ENCODE data around the gene MYO5A. TPM values are rescaled to one million over a fixed set of nuclear protein-coding genes. Genes with fewer than 3 reads are reported as not detected.

Gene MYO5A
- polyA plus RNA-seq, 4 donors: 0.45 to 3.0 (median 1.6) TPM

GRCh38 chr15:52505151-52505550, 23.5 kb downstream of the MYO5A start:
- H3K4me3 ChIP-seq (ENCODE audit: low read depth in 1 of 3, low read length in 3 of 3): no peak overlapping the region
- no peak for DNase-seq
- no peaks in the 10 kb centered on the region for H3K36me3 ChIP-seq (ENCODE audit: control insufficient read depth in 3 of 3, insufficient read depth in 2 of 3, low read depth in 1 of 3, low read length in 3 of 3)
- H3K27me3 ChIP-seq (ENCODE audit: control insufficient read depth in 3 of 3, insufficient read depth in 3 of 3, low read length in 3 of 3): no peaks in the 10 kb centered on the region
- no peak overlapping the region for H3K27ac ChIP-seq (ENCODE audit: low read depth in 1 of 3, low read length in 2 of 3)
- H3K4me1 ChIP-seq (ENCODE audit: control insufficient read depth in 3 of 3, insufficient read depth in 2 of 3, low read depth in 1 of 3, low read length in 2 of 3): no peaks in the 10 kb centered on the region
- H3K9me3 ChIP-seq (ENCODE audit: control insufficient read depth in 2 of 2, insufficient read depth in 1 of 2, low read depth in 1 of 2, low read length in 1 of 2): no peaks in the 10 kb centered on the region
- 88 to 91% (median 88%) methylated on average over 6 of the region's 6 CpGs for WGBS, 3 donors
- FAIRE-seq: no peak

GRCh38 chr15:52503788-52504496, 24.7 kb downstream of the MYO5A start:
- FAIRE-seq: no peak
- Histone ChIP-seq H3K27me3 (ENCODE audit: control insufficient read depth in 3 of 3, insufficient read depth in 3 of 3, low read length in 3 of 3) (no peaks in the 10 kb centered on the region), H3K36me3 (ENCODE audit: control insufficient read depth in 3 of 3, insufficient read depth in 2 of 3, low read depth in 1 of 3, low read length in 3 of 3) (no peaks in the 10 kb centered on the region), H3K9me3 (ENCODE audit: control insufficient read depth in 2 of 2, insufficient read depth in 1 of 2, low read depth in 1 of 2, low read length in 1 of 2) (no peaks in the 10 kb centered on the region), H3K27ac (ENCODE audit: low read depth in 1 of 3, low read length in 2 of 3) (no peak overlapping the region), H3K4me1 (ENCODE audit: control insufficient read depth in 3 of 3, insufficient read depth in 2 of 3, low read depth in 1 of 3, low read length in 2 of 3) (no peaks in the 10 kb centered on the region), H3K4me3 (ENCODE audit: low read depth in 1 of 3, low read length in 3 of 3) (no peak overlapping the region)
- DNase-seq: no peak
- WGBS, 3 donors: 76 to 88% (median 76%) methylated on average over 5 of the region's 5 CpGs

GRCh38 chr15:52502608-52503007, 26.1 kb downstream of the MYO5A start:
- H3K27me3 ChIP-seq (ENCODE audit: control insufficient read depth in 3 of 3, insufficient read depth in 3 of 3, low read length in 3 of 3): no peaks in the 10 kb centered on the region
- DNase-seq (no peak), FAIRE-seq (no peak)
- no peaks in the 10 kb centered on the region for H3K9me3 ChIP-seq (ENCODE audit: control insufficient read depth in 2 of 2, insufficient read depth in 1 of 2, low read depth in 1 of 2, low read length in 1 of 2)
- WGBS, 3 donors: 81 to 87% (median 85%) methylated on average over 1 of the region's 1 CpG
- no peak overlapping the region for H3K4me3 ChIP-seq (ENCODE audit: low read depth in 1 of 3, low read length in 3 of 3)
- no peaks in the 10 kb centered on the region for H3K4me1 ChIP-seq (ENCODE audit: control insufficient read depth in 3 of 3, insufficient read depth in 2 of 3, low read depth in 1 of 3, low read length in 2 of 3)
- no peaks in the 10 kb centered on the region for H3K36me3 ChIP-seq (ENCODE audit: control insufficient read depth in 3 of 3, insufficient read depth in 2 of 3, low read depth in 1 of 3, low read length in 3 of 3)
- H3K27ac ChIP-seq (ENCODE audit: low read depth in 1 of 3, low read length in 2 of 3): no peak overlapping the region

GRCh38 chr15:52499506-52499905, 29.2 kb downstream of the MYO5A start:
- Histone ChIP-seq H3K4me1 (ENCODE audit: control insufficient read depth in 3 of 3, insufficient read depth in 2 of 3, low read depth in 1 of 3, low read length in 2 of 3) (no peaks in the 10 kb centered on the region), H3K36me3 (ENCODE audit: control insufficient read depth in 3 of 3, insufficient read depth in 2 of 3, low read depth in 1 of 3, low read length in 3 of 3) (no peaks in the 10 kb centered on the region), H3K27ac (ENCODE audit: low read depth in 1 of 3, low read length in 2 of 3) (no peak overlapping the region), H3K4me3 (ENCODE audit: low read depth in 1 of 3, low read length in 3 of 3) (no peak overlapping the region), H3K27me3 (ENCODE audit: control insufficient read depth in 3 of 3, insufficient read depth in 3 of 3, low read length in 3 of 3) (no peaks in the 10 kb centered on the region), H3K9me3 (ENCODE audit: control insufficient read depth in 2 of 2, insufficient read depth in 1 of 2, low read depth in 1 of 2, low read length in 1 of 2) (no peaks in the 10 kb centered on the region)
- DNase-seq (no peak), FAIRE-seq (no peak)
- WGBS, 3 donors: 85 to 88% (median 85%) methylated on average over 3 of the region's 3 CpGs

GRCh38 chr15:52498706-52499105, 30.0 kb downstream of the MYO5A start:
- Histone ChIP-seq H3K4me1 (ENCODE audit: control insufficient read depth in 3 of 3, insufficient read depth in 2 of 3, low read depth in 1 of 3, low read length in 2 of 3) (no peaks in the 10 kb centered on the region), H3K4me3 (ENCODE audit: low read depth in 1 of 3, low read length in 3 of 3) (no peak overlapping the region), H3K27me3 (ENCODE audit: control insufficient read depth in 3 of 3, insufficient read depth in 3 of 3, low read length in 3 of 3) (no peaks in the 10 kb centered on the region), H3K9me3 (ENCODE audit: control insufficient read depth in 2 of 2, insufficient read depth in 1 of 2, low read depth in 1 of 2, low read length in 1 of 2) (no peaks in the 10 kb centered on the region), H3K27ac (ENCODE audit: low read depth in 1 of 3, low read length in 2 of 3) (no peak overlapping the region), H3K36me3 (ENCODE audit: control insufficient read depth in 3 of 3, insufficient read depth in 2 of 3, low read depth in 1 of 3, low read length in 3 of 3) (no peaks in the 10 kb centered on the region)
- DNase-seq: no peak
- FAIRE-seq: no peak

- no peak for DNase-seq
- no peak for FAIRE-seq
- Histone ChIP-seq H3K4me3 (ENCODE audit: low read depth in 1 of 3, low read length in 3 of 3) (no peak overlapping the region), H3K27me3 (ENCODE audit: control insufficient read depth in 3 of 3, insufficient read depth in 3 of 3, low read length in 3 of 3) (no peaks in the 10 kb centered on the region), H3K4me1 (ENCODE audit: control insufficient read depth in 3 of 3, insufficient read depth in 2 of 3, low read depth in 1 of 3, low read length in 2 of 3) (no peaks in the 10 kb centered on the region), H3K27ac (ENCODE audit: low read depth in 1 of 3, low read length in 2 of 3) (no peak overlapping the region), H3K36me3 (ENCODE audit: control insufficient read depth in 3 of 3, insufficient read depth in 2 of 3, low read depth in 1 of 3, low read length in 3 of 3) (no peaks in the 10 kb centered on the region), H3K9me3 (ENCODE audit: control insufficient read depth in 2 of 2, insufficient read depth in 1 of 2, low read depth in 1 of 2, low read length in 1 of 2) (no peaks in the 10 kb centered on the region)
- 86 to 90% (median 89%) methylated on average over 6 of the region's 6 CpGs for WGBS, 3 donors
Observed at GRCh38 chr15:52496776-52497470, 31.8 kb downstream of the MYO5A start.

- FAIRE-seq (no peak), DNase-seq (no peak)
- H3K36me3 ChIP-seq (ENCODE audit: control insufficient read depth in 3 of 3, insufficient read depth in 2 of 3, low read depth in 1 of 3, low read length in 3 of 3): no peaks in the 10 kb centered on the region
- no peak overlapping the region for H3K4me3 ChIP-seq (ENCODE audit: low read depth in 1 of 3, low read length in 3 of 3)
- no peaks in the 10 kb centered on the region for H3K4me1 ChIP-seq (ENCODE audit: control insufficient read depth in 3 of 3, insufficient read depth in 2 of 3, low read depth in 1 of 3, low read length in 2 of 3)
- H3K27ac ChIP-seq (ENCODE audit: low read depth in 1 of 3, low read length in 2 of 3): no peak overlapping the region
- H3K27me3 ChIP-seq (ENCODE audit: control insufficient read depth in 3 of 3, insufficient read depth in 3 of 3, low read length in 3 of 3): no peaks in the 10 kb centered on the region
- no peaks in the 10 kb centered on the region for H3K9me3 ChIP-seq (ENCODE audit: control insufficient read depth in 2 of 2, insufficient read depth in 1 of 2, low read depth in 1 of 2, low read length in 1 of 2)
- WGBS, 3 donors: 59 to 62% (median 60%) methylated on average over 4 of the region's 4 CpGs
Observed at GRCh38 chr15:52496175-52496574, 32.5 kb downstream of the MYO5A start.

- H3K4me3 ChIP-seq (ENCODE audit: low read depth in 1 of 3, low read length in 3 of 3): no peak overlapping the region
- H3K27ac ChIP-seq (ENCODE audit: low read depth in 1 of 3, low read length in 2 of 3): no peak overlapping the region
- no peak for DNase-seq
- no peaks in the 10 kb centered on the region for H3K9me3 ChIP-seq (ENCODE audit: control insufficient read depth in 2 of 2, insufficient read depth in 1 of 2, low read depth in 1 of 2, low read length in 1 of 2)
- H3K36me3 ChIP-seq (ENCODE audit: control insufficient read depth in 3 of 3, insufficient read depth in 2 of 3, low read depth in 1 of 3, low read length in 3 of 3): no peaks in the 10 kb centered on the region
- H3K4me1 ChIP-seq (ENCODE audit: control insufficient read depth in 3 of 3, insufficient read depth in 2 of 3, low read depth in 1 of 3, low read length in 2 of 3): no peaks in the 10 kb centered on the region
- no peaks in the 10 kb centered on the region for H3K27me3 ChIP-seq (ENCODE audit: control insufficient read depth in 3 of 3, insufficient read depth in 3 of 3, low read length in 3 of 3)
- FAIRE-seq: no peak
Observed at GRCh38 chr15:52495125-52495524, 33.6 kb downstream of the MYO5A start.

GRCh38 chr15:52493968-52494367, 34.7 kb downstream of the MYO5A start:
- Histone ChIP-seq H3K4me3 (ENCODE audit: low read depth in 1 of 3, low read length in 3 of 3) (no peak overlapping the region), H3K4me1 (ENCODE audit: control insufficient read depth in 3 of 3, insufficient read depth in 2 of 3, low read depth in 1 of 3, low read length in 2 of 3) (no peaks in the 10 kb centered on the region), H3K27ac (ENCODE audit: low read depth in 1 of 3, low read length in 2 of 3) (no peak overlapping the region), H3K9me3 (ENCODE audit: control insufficient read depth in 2 of 2, insufficient read depth in 1 of 2, low read depth in 1 of 2, low read length in 1 of 2) (no peaks in the 10 kb centered on the region), H3K27me3 (ENCODE audit: control insufficient read depth in 3 of 3, insufficient read depth in 3 of 3, low read length in 3 of 3) (no peaks in the 10 kb centered on the region), H3K36me3 (ENCODE audit: control insufficient read depth in 3 of 3, insufficient read depth in 2 of 3, low read depth in 1 of 3, low read length in 3 of 3) (no peaks in the 10 kb centered on the region)
- FAIRE-seq: no peak
- no peak for DNase-seq
- 94% methylated on average over 3 of the region's 3 CpGs for WGBS, 3 donors
